ENCODE measurements around the gene SLC26A2.
"Not testable (repeated sequence)": the region's sequence is repeated elsewhere in the genome, so short reads cannot be mapped to it uniquely, and the experiment has no call there.

Gene SLC26A2

GRCh38 chr5:149940941-149941644, 19.5 kb upstream of the SLC26A2 start (continued):
- TF ChIP-seq ATF2 (tag by site-specific recombination; IDR thresholded peaks at IDR 0.05; ENCODE audit: low read depth) (no peak), ZNF580 (tag by site-specific recombination; IDR thresholded peaks at IDR 0.05) (no peak), WT1 (tag by site-specific recombination; IDR thresholded peaks at IDR 0.05) (no peak), ZNF311 (tag by site-specific recombination; IDR thresholded peaks at IDR 0.05; ENCODE audit: borderline replicate concordance) (no peak), KLF9 (tag by site-specific recombination; IDR thresholded peaks at IDR 0.05; ENCODE audit: low read depth) (no peak), ZNF404 (tag by site-specific recombination; IDR thresholded peaks at IDR 0.05) (no peak), AEBP2 (tag by site-specific recombination; IDR thresholded peaks at IDR 0.05; ENCODE audit: borderline replicate concordance) (no peak), ZNF664 (tag by site-specific recombination; IDR thresholded peaks at IDR 0.05) (no peak), OVOL3 (tag by site-specific recombination; IDR thresholded peaks at IDR 0.05) (no peak), ZNF707 (tag by site-specific recombination; IDR thresholded peaks at IDR 0.05) (no peak), TRIM28 (IDR thresholded peaks at IDR 0.05; ENCODE audit: borderline replicate concordance, low read length) (no peak)

- ChIA-PET CTCF (no interaction called here), POLR2A (no interaction called here)
- Histone ChIP-seq H3K36me3 (ENCODE audit: control insufficient read depth in 2 of 2, insufficient read depth in 1 of 2, low read length in 2 of 2) (no peaks in the 10 kb centered on the region), H3K4me1 (ENCODE audit: control insufficient read depth, insufficient read depth, low read length) (peaks cover 13% of the 10 kb centered on the region), H3K9me3 (ENCODE audit: control insufficient read depth, insufficient read depth, low read depth, low read length) (no peaks in the 10 kb centered on the region), H3K4me3 (ENCODE audit: low read depth, low read length) (no peak overlapping the region), H3K27ac (ENCODE audit: extremely low read depth, low read depth, low read length) (no peak overlapping the region)
- TF ChIP-seq ZNF16 (tag by site-specific recombination; IDR thresholded peaks at IDR 0.05; ENCODE audit: low read depth) (no peak), ZNF175 (tag by site-specific recombination; IDR thresholded peaks at IDR 0.05) (no peak), PRDM1 (tag by site-specific recombination; IDR thresholded peaks at IDR 0.05) (peak; percentile 26; the same call in 1 of the 2 replicates), KLF16 (tag by site-specific recombination; IDR thresholded peaks at IDR 0.05) (no peak), ZNF521 (tag by site-specific recombination; IDR thresholded peaks at IDR 0.05) (no peak), ZNF701 (tag by site-specific recombination; IDR thresholded peaks at IDR 0.05) (no peak), KLF9 (tag by site-specific recombination; IDR thresholded peaks at IDR 0.05; ENCODE audit: low read depth) (no peak), ZSCAN30 (tag by site-specific recombination; IDR thresholded peaks at IDR 0.05) (no peak)
Measured at GRCh38 chr5:149941795-149942194, 18.8 kb upstream of the SLC26A2 start.

- CTCF ChIA-PET: no interaction called here
- peaks cover 13% of the 10 kb centered on the region for H3K4me1 ChIP-seq (ENCODE audit: control insufficient read depth, insufficient read depth, low read length)
- H3K36me3 ChIP-seq (ENCODE audit: control insufficient read depth in 2 of 2, insufficient read depth in 1 of 2, low read length in 2 of 2): no peaks in the 10 kb centered on the region
- no peaks in the 10 kb centered on the region for H3K9me3 ChIP-seq (ENCODE audit: control insufficient read depth, insufficient read depth, low read depth, low read length)
- peak; percentile 23; the same call in 1 of the 2 replicates for TF ChIP-seq ZNF18 (tag by site-specific recombination; IDR thresholded peaks at IDR 0.05)
- TF ChIP-seq PRDM1 (tag by site-specific recombination; IDR thresholded peaks at IDR 0.05): no peak
- no peak overlapping the region for H3K4me3 ChIP-seq (ENCODE audit: low read depth, low read length)
- H3K27ac ChIP-seq (ENCODE audit: extremely low read depth, low read depth, low read length): no peak overlapping the region
- POLR2A ChIA-PET: no interaction called here
Measured at GRCh38 chr5:149942199-149942598, 18.4 kb upstream of the SLC26A2 start.

- H3K4me3 ChIP-seq (ENCODE audit: low read depth, low read length); H3K4me1 ChIP-seq (ENCODE audit: control insufficient read depth, insufficient read depth, low read length); H3K9me3 ChIP-seq (ENCODE audit: control insufficient read depth, insufficient read depth, low read depth, low read length); H3K36me3 ChIP-seq (ENCODE audit: control insufficient read depth in 2 of 2, insufficient read depth in 1 of 2, low read length in 2 of 2); CTCF ChIA-PET; POLR2A ChIA-PET; H3K27ac ChIP-seq (ENCODE audit: extremely low read depth, low read depth, low read length): not testable (repeated sequence)
Measured at GRCh38 chr5:149942741-149943169, 17.8 kb upstream of the SLC26A2 start.

- H3K27ac ChIP-seq (ENCODE audit: extremely low read depth, low read depth, low read length); H3K36me3 ChIP-seq (ENCODE audit: control insufficient read depth in 2 of 2, insufficient read depth in 1 of 2, low read length in 2 of 2); CTCF ChIA-PET; POLR2A ChIA-PET; H3K9me3 ChIP-seq (ENCODE audit: control insufficient read depth, insufficient read depth, low read depth, low read length); H3K4me3 ChIP-seq (ENCODE audit: low read depth, low read length); H3K4me1 ChIP-seq (ENCODE audit: control insufficient read depth, insufficient read depth, low read length): not testable (repeated sequence)
Measured at GRCh38 chr5:149943177-149943949, 17.2 kb upstream of the SLC26A2 start.

All from HEK293 (cell line).